ENCODE measurements around the gene ARHGEF19.

DNA sequence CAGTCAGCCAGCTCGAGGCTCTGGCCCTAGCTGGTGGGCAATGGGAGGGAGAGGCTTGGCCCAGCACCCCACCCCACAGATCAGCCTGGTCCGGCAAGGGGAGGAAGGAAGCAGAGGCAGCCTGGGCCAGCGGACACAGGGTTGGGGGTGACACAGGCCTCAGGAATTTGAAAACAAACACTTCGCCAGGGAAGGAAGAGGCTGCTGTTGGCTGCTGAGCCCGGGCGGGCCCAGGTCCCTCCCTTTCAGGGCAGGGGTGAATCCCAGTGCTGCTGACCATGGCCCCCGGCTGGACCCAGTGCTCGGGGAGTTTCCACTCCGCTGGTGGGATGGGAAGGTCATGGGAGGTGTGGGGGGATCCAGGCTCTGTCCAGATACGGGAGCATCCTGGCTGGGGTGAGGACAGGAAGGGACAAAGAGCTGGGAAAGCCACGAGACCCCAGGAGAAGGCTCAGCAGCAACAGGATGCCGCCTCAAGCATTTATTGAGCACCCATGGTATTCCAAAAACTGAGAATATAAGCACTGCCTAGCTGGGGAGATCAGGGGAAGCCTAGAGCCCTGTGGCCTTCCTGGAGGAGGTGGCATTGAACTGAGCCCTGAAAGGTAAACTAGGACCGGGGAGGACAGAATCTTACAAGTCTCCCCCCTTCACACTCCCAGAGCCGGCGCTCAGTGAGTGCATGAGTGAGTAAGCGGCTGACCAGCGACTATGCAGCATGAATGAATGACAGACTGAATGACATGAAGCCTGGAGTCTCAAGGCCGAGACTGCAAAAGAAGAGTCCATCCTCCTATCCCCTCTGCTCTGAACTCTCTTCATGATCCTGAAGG, 30.3 kb downstream of the ARHGEF19 start:
- TF ChIP-seq, protein P1, sequence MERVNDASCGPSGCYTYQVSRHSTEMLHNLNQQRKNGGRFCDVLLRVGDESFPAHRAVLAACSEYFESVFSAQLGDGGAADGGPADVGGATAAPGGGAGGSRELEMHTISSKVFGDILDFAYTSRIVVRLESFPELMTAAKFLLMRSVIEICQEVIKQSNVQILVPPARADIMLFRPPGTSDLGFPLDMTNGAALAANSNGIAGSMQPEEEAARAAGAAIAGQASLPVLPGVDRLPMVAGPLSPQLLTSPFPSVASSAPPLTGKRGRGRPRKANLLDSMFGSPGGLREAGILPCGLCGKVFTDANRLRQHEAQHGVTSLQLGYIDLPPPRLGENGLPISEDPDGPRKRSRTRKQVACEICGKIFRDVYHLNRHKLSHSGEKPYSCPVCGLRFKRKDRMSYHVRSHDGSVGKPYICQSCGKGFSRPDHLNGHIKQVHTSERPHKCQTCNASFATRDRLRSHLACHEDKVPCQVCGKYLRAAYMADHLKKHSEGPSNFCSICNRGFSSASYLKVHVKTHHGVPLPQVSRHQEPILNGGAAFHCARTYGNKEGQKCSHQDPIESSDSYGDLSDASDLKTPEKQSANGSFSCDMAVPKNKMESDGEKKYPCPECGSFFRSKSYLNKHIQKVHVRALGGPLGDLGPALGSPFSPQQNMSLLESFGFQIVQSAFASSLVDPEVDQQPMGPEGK (CRISPR knock-in tag; IDR thresholded peaks at IDR 0.05; ENCODE audit: borderline replicate concordance) = peak; percentile 46; the same call in 1 of the 2 replicates
- TF ChIP-seq PPARA (CRISPR knock-in tag; IDR thresholded peaks at IDR 0.05; ENCODE audit: borderline replicate concordance) (no peak), TOX (CRISPR knock-in tag; IDR thresholded peaks at IDR 0.05; ENCODE audit: borderline replicate concordance) (no peak), GLIS3 (CRISPR knock-in tag; IDR thresholded peaks at IDR 0.05) (no peak), ISL1 (CRISPR knock-in tag; IDR thresholded peaks at IDR 0.05) (0 out of 2 replicates have a peak, but pooled peaks have one; percentile 7)
